Measurements from ENCODE around the gene ATP10A. TPM values are rescaled to one million over a fixed set of nuclear protein-coding genes. Genes with fewer than 3 reads are reported as not detected.
"Not testable (repeated sequence)": the region's sequence is repeated elsewhere in the genome, so short reads cannot be mapped to it uniquely, and the experiment has no call there.

The ATP10A gene
- total RNA-seq, 1 donor from 2014 or later, result 6.5 TPM

DNA sequence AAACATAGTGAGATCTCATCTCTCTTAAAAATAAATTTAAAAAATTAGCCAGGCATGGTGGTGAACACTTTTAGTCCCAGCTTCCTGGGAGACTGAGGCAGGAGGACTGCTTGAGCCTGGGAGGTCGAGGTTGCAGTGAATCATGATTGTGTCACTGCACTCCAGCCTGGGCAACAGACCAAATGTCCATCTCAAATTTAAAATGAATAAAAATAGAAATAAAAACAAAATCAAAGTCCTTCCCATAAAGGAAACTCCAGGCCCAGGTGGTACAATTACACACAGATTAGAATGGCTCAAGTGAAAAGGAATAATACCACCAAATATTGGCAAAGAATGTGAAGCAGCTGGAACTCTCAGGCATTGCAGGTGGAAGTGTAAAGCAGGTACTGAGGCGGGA lies 19.3 kb upstream of the ATP10A start:
- no peak for DNase-seq

DNA sequence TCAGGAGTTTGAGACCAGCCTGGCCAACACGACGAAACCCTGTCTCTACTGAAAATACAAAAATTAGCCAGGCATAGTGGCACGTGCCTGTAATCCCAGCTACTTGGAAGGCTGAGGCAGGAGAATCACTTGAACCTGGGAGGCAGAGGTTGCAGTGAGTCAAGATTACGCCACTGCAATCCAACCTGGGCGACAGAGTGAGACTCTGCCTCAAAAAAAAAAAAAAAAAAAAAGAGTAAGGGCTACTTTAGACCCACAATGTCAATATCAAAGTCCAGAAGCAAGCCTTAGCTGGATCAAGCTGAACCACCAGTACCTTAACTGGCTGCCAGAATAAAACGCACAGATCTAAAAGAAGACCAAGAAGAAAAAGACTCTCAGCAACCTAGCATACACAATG lies 17.8 kb upstream of the ATP10A start:
- DNase-seq, result not testable (repeated sequence)

DNA sequence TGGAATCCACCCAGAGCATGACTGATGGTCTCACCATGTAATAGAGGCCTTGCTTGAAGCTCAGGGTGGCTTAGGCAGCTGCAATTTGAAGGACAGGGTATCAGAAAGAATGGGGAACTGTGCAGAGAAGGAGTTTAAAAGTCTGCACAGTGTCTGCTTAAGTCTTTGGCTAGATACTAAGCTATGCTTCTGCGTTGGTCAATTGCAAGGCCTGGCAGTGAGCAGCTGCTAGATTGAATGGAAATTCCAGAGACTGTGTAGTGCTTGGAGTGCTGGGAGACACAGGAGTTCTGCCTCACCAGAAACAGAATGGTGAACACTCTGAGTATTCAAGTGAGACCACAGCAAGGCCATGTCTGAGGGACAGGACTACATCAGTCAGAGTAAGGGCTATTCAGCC lies 17.3 kb upstream of the ATP10A start:
- no peak for DNase-seq

DNA sequence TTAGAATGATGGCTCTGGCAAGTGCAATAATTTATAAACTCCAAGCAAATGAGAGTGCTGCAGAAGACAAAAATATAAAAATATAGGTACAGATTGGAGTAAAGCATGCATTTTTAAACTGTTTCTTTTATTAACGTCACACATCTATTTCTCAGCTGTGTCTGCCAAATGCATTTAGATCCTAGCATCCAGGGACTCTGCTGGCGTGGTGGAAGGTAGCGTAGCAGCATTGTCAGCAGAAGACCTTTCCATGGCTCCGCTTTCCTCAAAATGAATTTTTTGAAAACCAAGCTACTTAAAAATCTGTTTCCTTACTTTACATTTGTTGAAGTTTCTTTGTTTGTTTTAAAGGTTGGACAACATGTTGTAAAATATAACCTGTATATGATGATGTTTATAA lies 16.3 kb upstream of the ATP10A start:
- DNase-seq, result no peak

DNA sequence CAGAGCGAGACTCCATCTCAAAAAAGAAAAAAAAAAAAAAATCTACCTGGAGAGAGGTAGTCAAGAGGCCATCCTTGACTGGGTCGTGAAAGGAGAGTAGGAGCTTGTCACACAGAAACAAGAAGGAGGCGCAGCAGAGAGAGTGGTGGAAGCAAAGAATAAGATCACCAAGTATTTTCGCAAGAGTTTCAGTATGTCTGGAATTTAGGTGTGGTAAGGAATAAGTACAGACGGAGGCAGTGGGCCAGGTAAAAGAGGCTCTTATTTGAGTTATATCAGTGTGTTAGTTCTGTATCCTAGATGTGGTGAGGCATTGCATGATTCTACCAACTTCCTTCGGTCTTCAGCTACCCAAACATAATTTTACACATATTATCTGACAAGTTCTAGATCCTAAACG lies 14.6 kb upstream of the ATP10A start:
- DNase-seq, result no peak

DNA sequence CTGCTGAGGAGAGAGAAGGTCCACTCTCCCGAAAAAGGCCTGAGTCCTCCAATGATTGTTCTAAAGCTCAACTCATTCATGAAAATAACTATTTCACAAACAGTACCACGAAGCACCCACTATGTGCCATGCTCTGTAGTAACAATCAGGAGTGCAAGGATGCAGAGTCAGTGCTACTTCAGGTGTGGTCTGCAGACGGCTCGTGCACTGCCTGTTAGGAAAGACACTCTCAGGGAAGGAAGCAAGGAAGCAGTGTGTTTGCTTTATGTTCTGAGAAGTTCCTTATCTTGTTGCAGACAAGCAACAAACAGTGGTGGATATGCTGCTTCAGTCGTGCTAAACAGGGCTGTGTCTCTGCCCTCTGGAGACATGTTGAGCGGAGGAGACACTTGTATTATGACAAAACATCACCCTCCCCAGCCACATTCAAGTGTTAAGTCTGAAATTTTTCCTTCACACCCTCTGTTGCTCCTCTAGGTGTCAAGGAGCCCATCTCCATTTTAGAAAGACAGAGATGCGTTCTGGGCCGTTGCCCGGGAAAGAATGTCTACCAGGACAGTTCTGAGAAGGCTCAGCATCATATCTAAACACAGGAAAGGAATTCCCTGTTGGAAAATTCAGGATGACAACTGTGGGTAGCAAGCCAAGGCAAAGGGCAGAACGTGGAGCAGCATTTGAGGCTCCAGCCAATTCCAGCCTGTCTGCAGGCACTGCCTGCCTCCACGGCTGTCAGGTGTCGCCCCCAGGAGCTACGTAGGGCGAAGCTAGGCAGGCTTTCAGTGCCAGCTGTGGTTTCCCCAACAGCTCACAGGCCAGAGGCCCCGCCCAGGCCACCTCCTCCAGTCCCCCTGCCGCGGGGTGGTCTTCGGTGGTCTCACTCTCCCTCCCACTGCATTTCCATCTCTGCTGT lies 13.4 kb upstream of the ATP10A start:
- no peak for DNase-seq

DNA sequence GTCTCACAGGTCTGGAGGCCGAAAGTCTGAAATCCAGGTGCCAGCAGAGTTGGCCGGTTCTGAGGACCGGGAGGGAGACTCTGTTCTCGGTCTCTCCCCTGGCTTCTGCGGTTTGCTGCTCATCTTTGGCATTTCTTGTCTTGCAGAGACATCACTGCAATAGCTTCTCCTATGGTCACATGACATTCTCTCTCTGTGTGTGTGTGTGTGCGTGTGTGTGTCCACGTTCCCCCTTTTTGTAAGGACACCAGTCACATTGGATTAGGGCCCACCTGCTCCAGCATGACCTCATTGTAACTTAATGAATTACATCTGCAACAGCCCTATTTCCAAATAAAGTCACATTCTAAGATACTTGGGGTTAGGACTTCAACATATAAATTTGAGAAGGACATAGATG lies 12.4 kb upstream of the ATP10A start:
- peak; percentile 36 for DNase-seq

DNA sequence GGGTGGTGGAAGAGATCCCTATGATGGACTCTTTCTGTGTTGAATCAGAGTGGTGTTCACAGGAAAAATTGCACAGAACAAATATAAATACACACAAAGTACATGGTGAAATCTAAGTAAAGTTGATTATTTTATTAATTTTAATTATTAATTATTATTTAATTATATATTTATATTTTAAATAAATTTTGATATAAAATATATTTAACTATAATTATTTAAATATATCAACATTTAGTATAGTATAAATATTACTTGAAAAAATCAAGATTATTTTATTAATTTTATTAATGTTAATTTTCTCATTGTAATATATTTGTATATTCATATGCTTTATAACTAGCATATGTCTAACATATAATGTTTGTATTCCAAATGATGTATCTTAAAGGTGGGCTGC lies 11.3 kb upstream of the ATP10A start:
- no peak for DNase-seq

DNA sequence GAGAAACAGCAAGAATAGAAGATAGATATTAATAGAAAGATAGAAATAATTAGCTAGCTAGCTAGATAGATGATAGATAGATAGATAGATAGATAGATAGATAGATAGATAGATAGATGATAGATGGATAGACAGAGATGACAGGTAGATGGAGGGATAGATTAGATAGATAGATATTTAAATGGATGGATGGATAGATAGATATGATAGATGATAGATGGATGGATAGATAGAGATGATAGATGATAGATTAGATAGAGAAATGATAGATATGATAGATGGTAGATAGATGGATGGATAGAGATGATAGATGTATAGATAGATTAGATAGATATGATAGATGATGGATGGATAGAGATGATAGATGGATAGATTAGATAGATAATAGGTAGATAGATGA lies 8.3 kb upstream of the ATP10A start:
- no peak for DNase-seq

DNA sequence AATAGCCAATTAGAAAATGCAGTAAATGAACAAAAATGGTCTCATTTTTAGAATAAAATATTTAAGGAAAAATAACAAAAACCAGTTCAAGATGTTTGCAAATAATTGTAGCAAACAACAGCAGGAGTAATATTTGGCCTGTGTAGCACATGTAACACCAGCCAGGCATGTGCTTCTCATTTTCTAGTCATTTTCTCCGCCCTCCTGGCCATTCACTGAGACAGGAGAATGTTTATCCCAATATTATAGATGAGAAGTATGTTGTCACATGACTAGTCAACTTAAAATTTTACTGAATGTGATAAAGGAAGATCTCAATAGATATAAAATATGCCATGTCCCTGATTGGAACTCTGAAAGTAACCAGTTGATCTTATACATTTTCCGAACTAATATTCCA lies 7.8 kb upstream of the ATP10A start:
- no peak for DNase-seq

DNA sequence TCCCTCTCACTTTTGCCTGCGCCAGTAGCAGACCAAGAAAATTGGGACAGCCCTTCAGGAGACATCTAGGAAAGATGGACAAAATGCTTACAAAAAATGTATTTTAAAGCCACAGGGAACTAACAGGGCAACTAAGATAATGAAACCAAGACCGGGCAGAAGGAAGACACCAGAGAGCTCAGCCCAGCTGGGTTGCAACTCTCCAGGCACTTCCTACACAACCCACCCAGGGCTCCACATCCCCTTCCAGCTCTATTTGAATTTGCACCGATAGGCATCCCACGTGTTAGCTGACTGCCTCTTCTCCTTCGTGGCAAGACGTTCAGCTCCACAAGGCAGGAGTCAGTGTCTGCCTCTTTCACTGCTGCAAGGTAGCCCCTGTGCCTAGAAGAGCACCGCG lies 6.6 kb upstream of the ATP10A start:
- DNase-seq, result no peak

DNA sequence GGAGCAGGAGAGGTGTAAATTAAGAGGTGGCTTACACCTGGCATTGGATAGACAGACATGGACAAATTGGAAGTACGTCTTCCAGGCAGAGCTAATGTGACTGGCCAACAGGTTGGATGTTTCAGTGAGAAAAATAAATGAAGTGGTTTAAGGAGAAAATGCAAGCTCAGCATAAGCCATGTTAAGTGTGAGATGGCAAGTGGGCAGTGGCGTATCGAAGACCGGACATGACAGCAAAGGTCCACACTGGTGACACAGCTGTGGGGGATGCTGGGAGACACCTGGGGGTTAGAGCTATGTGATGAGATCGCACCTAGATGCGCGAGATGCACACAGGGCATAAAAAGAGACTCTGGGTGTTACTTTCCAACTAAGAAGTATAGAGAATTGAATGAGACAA lies 3.7 kb upstream of the ATP10A start:
- no peak for DNase-seq

DNA sequence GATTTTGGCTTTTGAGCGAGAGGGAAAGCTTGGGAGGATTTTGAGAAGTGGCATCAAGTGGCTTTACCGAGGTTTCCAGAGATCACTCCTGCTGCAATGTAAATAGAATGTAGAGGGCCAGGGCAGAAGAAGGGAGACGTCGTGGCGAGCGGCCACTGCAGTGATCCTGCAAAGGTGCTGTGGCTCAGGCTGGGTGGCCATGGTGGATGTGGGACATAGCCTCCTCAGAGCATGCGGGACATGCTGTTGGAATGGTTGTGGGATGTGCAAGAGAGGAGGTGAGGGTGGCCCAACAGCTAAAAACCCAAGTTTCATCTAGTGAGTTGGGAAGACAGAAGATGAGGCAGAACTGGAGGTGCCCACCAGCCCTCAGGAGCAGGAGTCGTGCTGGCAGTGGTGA lies 3.1 kb upstream of the ATP10A start:
- no peak for DNase-seq

DNA sequence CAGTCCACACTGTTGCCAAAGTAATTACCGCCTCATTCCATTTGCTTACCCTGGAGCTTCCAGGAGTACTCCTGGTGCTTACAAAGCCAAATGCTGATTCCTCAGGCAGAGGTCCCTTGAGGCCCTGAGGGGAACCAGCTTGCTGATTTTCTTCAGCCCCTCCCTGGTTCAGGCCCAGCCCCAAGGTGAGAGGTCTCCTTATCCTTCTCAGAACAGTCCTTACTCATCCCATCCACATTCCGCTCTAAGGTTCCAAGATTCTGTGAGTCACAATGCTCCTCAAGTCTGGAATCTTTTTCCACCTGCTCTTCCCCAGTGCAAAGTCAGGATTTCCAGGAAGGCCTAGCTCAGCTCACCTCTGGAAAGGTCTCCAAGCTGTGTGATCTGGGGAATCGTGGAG lies 1.8 kb upstream of the ATP10A start:
- DNase-seq, result no peak

DNA sequence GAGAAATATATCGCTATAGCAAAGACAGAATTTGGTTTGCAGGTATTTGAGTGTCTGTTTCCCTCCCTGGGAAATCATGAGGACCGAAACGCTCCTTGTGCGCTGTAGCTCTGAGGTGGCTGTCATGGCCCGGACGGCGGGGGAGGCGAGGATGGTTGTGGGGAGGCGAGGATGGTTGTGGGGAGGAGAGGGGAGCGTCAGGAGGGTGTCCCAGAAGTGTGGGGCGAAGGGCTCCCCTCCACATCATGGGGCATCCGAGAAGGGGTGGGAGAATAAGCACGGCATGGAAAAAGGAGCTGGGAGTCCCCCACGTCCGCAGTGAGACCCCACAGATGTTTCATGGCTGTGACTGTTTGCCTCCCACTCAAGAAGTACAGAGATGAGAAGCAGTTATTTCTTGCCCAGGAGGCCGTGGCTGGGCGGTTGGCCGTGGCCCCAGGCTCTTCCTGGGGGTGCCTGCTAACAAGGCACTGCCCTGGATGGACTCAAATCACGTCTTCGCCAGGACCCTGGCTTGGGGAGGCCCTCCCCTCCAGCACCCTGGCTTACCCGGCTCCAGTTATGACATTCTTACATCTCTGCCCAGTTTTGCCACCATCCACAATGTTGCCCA lies 947 bp upstream of the ATP10A start:
- no peak for DNase-seq

DNA sequence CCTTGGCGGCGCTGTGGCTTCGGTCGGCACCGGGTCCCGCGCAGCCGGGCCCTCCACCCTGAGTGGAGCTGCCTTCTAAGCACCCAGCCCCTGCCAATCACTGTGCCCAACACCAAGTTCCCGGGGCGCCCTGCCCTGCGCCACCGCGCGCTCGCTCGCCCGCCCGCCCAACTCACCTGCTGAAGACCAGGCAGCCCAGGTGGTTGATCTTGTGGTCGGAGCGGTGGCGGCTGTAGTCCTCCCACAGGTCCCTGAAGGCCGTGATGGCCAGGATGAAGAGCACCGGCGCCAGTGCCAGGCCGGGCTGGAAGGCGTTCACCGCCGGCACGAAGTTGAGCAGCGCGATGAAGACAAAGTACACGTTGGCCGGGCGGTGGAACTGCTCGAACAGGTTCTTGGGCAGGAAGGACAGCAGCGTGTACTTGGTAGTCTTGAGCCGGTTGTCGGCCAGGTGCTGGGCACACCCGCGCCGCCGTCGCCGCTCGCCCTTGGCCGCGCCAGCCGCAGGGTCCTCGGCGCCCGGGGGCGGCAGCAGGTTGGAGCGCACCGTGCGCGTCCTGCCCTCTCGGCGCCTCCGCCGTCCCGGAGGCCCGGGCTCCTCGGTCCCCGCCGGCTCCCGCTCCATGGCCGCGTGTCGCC lies 536 bp downstream of the ATP10A start:
- DNase-seq, result no peak

DNA sequence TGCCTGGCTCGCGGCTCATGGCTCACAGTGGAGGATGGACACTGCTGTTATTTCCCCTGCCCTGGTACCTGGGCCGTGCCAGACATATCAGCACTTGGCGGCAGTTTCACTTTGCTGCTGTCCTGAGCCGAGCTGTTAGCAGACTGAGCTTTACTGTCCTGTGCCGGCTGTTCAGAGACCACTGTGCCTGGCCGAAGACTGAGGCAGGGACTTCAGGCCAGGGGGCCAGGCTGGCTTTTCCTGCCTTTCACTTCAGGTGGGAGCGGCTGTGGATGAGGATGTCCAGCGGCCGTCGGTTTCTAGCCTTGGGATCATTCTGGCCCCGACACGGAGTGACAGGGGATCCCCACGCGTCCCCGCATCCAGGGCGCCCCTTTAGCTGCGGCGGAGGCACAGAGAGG lies 1.1 kb downstream of the ATP10A start:
- DNase-seq, result no peak

DNA sequence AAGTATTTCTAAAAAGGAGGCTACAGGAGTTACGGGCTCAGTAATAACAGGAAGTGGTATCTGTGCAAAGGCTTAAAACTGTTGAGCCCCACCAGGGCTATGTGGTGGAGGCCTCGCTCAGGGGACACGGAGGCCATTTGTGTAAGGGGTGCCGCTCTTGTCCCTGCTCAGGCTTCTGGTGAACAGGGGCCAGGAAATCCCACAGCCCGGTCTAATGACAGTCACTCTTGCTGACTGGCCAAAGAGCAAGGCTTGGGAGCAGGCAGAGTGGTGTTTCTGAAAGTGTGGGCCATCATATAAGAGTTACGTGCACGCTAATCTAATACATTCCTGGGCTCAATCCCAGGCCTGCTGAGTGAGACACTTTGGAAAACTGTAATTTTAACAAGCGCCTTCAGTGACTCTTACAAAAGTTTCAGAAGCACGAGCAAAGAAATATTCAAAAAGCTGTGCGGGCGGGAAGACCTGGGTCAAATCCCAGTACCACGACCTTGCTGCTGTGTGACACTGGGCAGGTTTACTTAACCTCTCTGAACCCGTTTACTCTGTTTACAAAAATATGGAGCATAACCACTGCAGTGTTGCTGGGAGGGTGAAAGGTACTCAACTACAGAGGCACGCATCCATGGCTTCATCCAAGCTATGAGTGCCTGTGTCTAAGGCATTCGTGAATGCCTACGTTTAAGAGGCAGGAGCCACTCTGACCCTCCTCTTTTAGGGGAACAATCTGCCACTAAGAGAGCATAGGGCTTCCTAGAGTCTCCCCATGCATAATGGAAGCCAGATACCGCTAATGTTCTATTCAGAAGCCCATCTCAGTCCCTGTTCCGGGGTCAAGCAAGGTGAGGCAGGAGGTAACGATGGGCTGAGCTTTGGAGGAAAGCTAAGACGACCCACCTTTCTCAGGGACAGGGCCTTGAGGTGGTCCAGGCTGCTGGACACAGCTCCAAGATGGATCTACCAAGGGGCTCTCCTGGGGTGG lies 2.0 kb downstream of the ATP10A start:
- DNase-seq, result no peak

DNA sequence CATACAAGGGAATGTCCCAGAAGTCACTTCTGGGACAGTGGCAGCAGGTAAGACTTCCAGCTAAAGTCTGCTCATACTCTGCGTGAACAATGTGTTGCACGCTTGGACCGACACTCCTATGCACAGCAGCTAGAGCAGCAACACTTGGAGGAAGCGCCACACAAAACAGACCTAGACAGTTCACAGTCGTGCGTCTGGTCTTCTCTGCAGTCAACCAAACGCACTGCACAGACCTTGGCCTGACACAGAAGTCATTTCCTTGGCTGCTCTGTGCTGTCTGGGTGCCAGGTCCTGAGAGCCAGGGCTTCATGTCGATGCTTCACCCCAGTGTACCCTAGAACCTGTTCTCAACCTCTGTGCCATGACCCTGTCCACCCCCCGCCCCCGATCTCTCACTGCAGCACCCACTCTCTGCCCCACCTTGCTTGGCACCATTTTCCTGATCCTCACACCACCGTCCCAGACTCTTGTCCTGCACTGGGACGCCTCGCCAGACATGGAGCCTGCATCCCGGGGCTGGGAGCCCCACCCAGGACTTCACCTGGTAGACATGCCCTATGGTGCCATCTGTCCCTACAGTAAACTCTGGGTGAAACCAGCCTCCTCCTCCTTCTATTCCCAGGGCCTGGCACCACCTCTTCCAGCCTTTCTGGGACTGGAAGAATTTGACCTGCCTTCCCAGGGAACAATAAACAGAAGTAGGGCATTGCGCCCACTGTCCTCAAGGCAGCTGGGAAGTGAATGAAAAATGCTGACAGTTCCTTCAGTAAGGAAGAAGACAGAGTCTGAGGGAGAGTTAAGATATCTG lies 3.1 kb downstream of the ATP10A start:
- DNase-seq, result no peak

DNA sequence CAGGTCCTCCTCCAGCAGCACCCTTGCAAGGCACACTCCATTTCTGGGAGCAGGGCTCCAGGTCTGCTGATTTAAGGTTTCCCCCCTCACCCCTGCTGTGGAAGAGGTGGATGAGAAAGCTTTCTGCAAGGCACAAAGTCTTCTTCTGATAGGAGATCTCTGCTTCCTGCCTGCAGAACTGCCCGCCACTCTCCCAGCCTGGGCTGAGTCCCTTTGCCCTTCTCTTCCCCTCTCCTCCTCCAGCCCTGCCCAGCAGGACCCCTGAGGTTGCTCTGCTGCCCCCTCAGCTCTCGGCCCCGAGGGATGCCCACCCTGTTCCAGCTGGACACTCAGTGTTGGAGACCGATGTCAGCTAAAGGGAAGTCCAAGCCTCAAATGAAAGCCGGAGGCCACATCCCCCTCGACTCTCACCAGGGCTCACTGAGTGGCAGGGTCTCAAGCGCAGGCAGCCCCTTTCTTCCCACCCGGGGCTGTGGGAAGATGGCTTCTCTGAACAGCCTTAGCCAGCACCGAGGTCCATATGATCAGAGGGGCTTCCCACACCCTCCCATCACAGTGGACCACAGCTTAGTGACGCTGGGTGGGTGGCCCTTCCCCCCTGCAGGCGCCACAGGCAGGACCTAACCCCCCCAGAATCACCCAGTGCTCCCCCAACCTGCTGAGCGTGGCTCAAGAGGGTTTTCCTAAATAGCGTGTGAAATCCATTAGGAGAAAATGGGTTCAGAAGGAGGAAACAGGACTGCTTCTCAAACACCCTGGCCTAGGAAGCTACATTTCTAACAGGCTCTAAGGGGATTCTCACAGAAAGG lies 4.0 kb downstream of the ATP10A start:
- DNase-seq, result no peak

DNA sequence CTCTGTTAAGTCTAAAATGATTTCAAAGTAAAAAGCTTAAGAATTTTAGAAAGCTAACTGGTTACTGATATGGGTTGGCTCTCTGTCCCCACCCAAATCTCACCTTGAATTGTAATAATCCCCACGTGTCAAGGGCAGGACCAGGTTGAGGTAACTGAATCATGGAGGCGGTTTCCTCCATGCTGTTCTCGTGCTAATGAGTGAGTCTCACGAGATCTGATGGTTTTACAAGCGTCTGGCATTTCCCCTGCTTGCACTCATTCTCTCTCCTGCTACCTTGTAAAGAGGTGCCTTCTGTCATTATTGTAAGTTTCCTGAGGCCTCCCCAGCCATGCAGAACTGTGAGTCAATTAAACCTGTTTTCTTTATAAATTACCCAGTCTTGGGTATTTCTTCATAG lies 7.1 kb downstream of the ATP10A start:
- not testable (repeated sequence) for DNase-seq

All from tongue (tissue), 2 donors.